Activated CD4-positive, alpha-beta memory T cell treated with anti-CD3 and anti-CD28 coated beads, Interleukin-2, amount 10 ng/mL, durations not matched to agents 7 days and 5 days (primary cell): ENCODE results near the gene SCYGR7. TPM values are rescaled to one million over a fixed set of nuclear protein-coding genes. Genes with fewer than 3 reads are reported as not detected.

Experiments
- CTCF ChIA-PET: fragments of 350-600 bp; sonication (Branson Sonifier 250); formaldehyde crosslinking; loops from one replicate; lab custom pipeline; 2021; ENCODE audit warnings: antibody characterized with exemption, inconsistent platforms; lab: Charles Lee
- POLR2A ChIA-PET: fragments of 350-600 bp; sonication (Branson Sonifier 250); formaldehyde crosslinking; loops from one replicate; lab custom pipeline; 2021; ENCODE audit warnings: antibody characterized with exemption; lab: Charles Lee
- DNase-seq: peaks from one replicate; pipeline ENCODE4 v3.0.0-alpha.2; 2020
- H3K27ac Mint-ChIP-seq: one replicate; pipeline ENCODE4 v1.8.0; 2021; ENCODE audit warnings: mild to moderate bottlenecking, mixed read lengths
- H3K27me3 Mint-ChIP-seq: one replicate; pipeline ENCODE4 v1.8.0; 2021; ENCODE audit warnings: mixed read lengths
- H3K36me3 Mint-ChIP-seq: one replicate; pipeline ENCODE4 v1.8.0; 2021; ENCODE audit warnings: low read depth, mixed read lengths
- H3K4me1 Mint-ChIP-seq: one replicate; pipeline ENCODE4 v1.8.0; 2021; ENCODE audit warnings: mixed read lengths
- H3K4me3 Mint-ChIP-seq: one replicate; pipeline ENCODE4 v1.8.0; 2021; ENCODE audit warnings: mild to moderate bottlenecking, mixed read lengths
- H3K9me3 Mint-ChIP-seq: one replicate; pipeline ENCODE4 v1.8.0; 2021; ENCODE audit warnings: mixed read lengths
- total RNA-seq, 2 experiments: library from RNA; stranded (reverse); gene quantifications; one replicate each; pipeline ENCODE4 v1.2.3, GENCODE V29; 2021

Gene SCYGR7
- total RNA-seq, 2 experiments from 2014 or later: not detected

GRCh38 chr2:227766373-227766883 lies 38.3 kb downstream of the SCYGR7 start:
- Mint-ChIP-seq H3K27me3 (peaks cover 2% of the 10 kb centered on the region), H3K9me3 (no peaks in the 10 kb centered on the region), H3K27ac (no peak overlapping the region), H3K4me1 (no peaks in the 10 kb centered on the region), H3K4me3 (no peak overlapping the region), H3K36me3 (no peaks in the 10 kb centered on the region)
- ChIA-PET CTCF (interaction anchor here (0.6 to 3.8 kb wide), 30 partner anchors 8 to 636 kb away, joined by 3 to 43 read pairs (median 4); no protein-coding TSS in a partner anchor), POLR2A (no interaction called here)
- peak; percentile 58 for DNase-seq

DNA sequence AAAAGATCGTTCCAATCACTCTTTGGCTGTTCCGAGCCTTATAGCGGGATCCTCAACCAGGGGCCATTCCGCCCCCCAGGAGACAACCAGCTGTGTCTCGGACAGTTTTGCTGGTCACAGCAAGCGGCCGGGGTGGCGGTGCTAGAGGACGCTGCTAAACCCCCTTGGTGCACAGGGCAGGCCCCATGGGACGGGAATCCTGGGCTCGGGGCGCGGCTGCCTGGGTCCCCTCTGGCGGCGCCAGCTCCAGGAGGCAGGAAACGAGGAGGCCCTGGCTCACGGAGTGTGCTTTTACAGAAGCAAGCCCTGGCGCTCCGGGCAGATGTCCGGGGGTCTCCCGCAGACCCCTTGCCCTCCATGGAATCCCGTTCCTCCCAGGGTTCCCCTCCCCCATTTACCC lies 39.7 kb downstream of the SCYGR7 start:
- H3K4me1 Mint-ChIP-seq: no peaks in the 10 kb centered on the region

GRCh38 chr2:227772197-227772661 lies 44.1 kb downstream of the SCYGR7 start:
- Mint-ChIP-seq H3K4me3 (no peak overlapping the region), H3K36me3 (no peaks in the 10 kb centered on the region), H3K9me3 (no peaks in the 10 kb centered on the region), H3K27ac (no peak overlapping the region), H3K4me1 (peaks cover 10% of the 10 kb centered on the region), H3K27me3 (no peaks in the 10 kb centered on the region)
- CTCF ChIA-PET: no interaction called here
- POLR2A ChIA-PET: no interaction called here
- no peak for DNase-seq

More for the DNA sequence above, 39.7 kb downstream of the SCYGR7 start:
- DNase-seq: no peak
- Mint-ChIP-seq H3K27me3 (no peaks in the 10 kb centered on the region), H3K9me3 (no peaks in the 10 kb centered on the region), H3K27ac (no peak overlapping the region), H3K4me3 (no peak overlapping the region), H3K36me3 (no peaks in the 10 kb centered on the region)
- POLR2A ChIA-PET: no interaction called here
- CTCF ChIA-PET: interaction anchor here (1.8 to 3.8 kb wide), 2 partner anchors 15 to 110 kb away, joined by 7 to 43 read pairs; no protein-coding TSS in a partner anchor

DNA sequence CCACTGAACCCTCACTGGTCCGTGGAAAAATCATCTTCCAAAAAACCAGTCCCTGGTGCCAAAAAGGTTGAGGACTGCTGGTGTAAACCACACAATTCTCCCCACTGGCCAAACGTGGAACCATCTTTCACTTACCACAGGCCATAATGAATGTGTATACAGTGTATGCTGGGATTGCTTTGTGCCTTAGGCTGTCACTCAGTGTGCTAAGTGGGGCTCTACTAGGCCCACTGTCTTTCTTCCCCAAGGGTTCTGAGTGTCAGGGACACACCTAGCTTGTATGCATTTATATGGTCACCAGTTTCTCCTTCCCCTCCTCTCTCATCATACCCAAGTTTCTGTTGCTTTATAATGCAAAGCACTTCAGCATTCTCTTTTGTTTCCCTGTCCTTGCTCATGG lies 44.8 kb downstream of the SCYGR7 start:
- H3K36me3 Mint-ChIP-seq: no peaks in the 10 kb centered on the region
- H3K27me3 Mint-ChIP-seq: no peaks in the 10 kb centered on the region
- DNase-seq: no peak
- POLR2A ChIA-PET: no interaction called here
- no peak overlapping the region for H3K27ac Mint-ChIP-seq
- no peaks in the 10 kb centered on the region for H3K9me3 Mint-ChIP-seq
- no peak overlapping the region for H3K4me3 Mint-ChIP-seq
- CTCF ChIA-PET: interaction anchor here (0.6 kb wide), 1 partner anchor 32 kb away, joined by 3 read pairs; no protein-coding TSS in a partner anchor
- H3K4me1 Mint-ChIP-seq: peaks cover 10% of the 10 kb centered on the region

DNA sequence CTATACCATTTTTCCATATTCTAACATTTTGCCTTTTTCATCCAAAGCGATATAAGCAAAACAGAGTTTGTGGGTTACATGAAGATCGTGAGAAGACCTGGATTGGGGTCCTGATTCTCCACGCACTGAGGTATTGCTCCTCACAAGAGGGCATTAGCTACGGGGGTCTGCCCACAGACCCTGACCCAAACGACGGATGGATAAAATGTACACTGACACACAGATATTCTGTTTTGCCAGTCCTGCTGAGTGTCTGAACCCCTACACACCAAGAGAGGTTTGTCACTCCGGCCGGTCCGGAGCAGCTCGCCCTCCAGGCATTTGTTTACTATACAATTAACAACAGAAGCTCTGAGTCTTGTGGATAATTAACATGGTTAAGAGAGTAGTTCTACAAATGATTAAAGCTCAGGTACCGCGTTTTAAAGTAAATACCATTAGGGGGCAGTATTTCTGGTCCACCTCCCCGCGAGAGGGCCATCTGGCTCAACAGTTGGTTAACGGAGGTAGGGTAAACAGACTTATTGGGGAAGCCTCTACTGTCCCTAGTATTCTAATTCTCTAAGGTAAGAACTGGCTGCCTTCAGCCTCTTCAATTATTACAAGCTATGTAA lies 46.0 kb downstream of the SCYGR7 start:
- ChIA-PET POLR2A (interaction anchor here (1.1 kb wide), 1 partner anchor 9 kb away, joined by 4 read pairs; no protein-coding TSS in a partner anchor), CTCF (interaction anchor here (1.1 to 1.9 kb wide), 6 partner anchors 8 to 116 kb away, joined by 4 to 24 read pairs (median 6); no protein-coding TSS in a partner anchor)
- Mint-ChIP-seq H3K4me3 (no peak overlapping the region), H3K9me3 (no peaks in the 10 kb centered on the region), H3K27ac (no peak overlapping the region), H3K4me1 (peaks cover 10% of the 10 kb centered on the region), H3K36me3 (no peaks in the 10 kb centered on the region), H3K27me3 (no peaks in the 10 kb centered on the region)
- DNase-seq: peak; percentile 23

DNA sequence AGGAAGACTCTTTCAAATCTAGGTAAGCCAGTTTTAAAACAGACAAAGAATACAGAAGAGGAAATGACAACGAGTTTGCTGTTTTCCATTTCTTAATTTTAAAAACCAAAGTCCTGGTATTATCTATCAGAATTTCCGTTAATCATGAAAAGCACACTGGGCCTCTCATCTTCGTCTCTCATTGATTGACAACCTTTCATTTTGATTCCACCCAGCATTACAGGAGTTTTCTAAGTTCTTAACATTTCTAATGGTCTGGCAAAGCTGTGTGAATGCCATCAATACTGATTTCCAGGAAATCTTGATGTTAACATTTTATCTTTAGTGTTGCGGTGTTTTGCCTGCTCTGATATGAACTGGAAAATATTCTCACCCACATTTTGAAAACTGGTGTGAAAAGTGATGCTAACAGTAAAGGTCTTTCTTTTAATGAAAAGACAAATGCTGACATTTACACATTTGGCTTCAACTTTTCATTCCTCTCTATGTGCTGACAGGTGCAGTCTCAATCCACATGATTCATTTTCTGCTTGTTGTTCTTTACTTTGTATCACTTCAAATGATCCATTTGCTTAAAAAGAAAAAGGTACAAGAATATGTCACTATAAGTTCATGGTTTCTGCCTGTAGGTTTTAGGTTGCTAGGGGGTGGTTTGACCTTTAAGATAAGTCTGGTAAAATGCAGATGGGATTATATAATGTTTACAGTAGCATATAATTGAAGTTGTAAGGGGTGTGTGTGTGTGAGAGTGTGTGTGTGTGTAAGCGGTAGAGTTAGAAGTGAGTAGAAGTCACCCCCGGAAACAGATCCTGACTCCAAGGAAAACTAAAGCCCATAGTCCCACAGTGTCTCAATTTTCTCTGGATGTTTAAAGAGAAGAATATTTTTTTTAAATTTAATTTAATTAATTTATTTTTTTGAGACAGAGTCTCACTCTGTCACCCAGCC lies 47.0 kb downstream of the SCYGR7 start:
- H3K9me3 Mint-ChIP-seq: no peaks in the 10 kb centered on the region
- no peak overlapping the region for H3K4me3 Mint-ChIP-seq
- H3K27ac Mint-ChIP-seq: peak overlapping the region; percentile 55
- CTCF ChIA-PET: interaction anchor here (0.6 to 1.9 kb wide), 5 partner anchors 8 to 115 kb away, joined by 3 to 24 read pairs (median 5); no protein-coding TSS in a partner anchor
- H3K4me1 Mint-ChIP-seq: peaks cover 10% of the 10 kb centered on the region
- no peaks in the 10 kb centered on the region for H3K36me3 Mint-ChIP-seq
- H3K27me3 Mint-ChIP-seq: no peaks in the 10 kb centered on the region
- POLR2A ChIA-PET: interaction anchor here (1.1 kb wide), 1 partner anchor 7 kb away, joined by 4 read pairs; no protein-coding TSS in a partner anchor
- DNase-seq: no peak

Other genes starting within 250 kb of the SCYGR7 start
- gene SCYGR2, start 129.4 kb upstream of the SCYGR7 start, total RNA-seq: not detected
- gene SCYGR3, start 113.5 kb upstream of the SCYGR7 start, total RNA-seq: not detected
- not detected for gene SCYGR4, start 110.8 kb upstream of the SCYGR7 start, total RNA-seq
- gene SCYGR5, start 61.5 kb upstream of the SCYGR7 start, total RNA-seq: not detected
- gene SLC19A3, start 10.3 kb upstream of the SCYGR7 start, total RNA-seq: not detected
- not detected for gene SCYGR6, start 3.6 kb upstream of the SCYGR7 start, total RNA-seq
- gene SCYGR8, start 17.6 kb downstream of the SCYGR7 start, total RNA-seq: not detected
- 1 to 10 TPM; 3.6 to 4.7 TPM for gene CCL20, start 85.5 kb downstream of the SCYGR7 start, total RNA-seq
- gene DAW1, start 143.3 kb downstream of the SCYGR7 start, total RNA-seq: not detected